ENCODE data around the gene MRFAP1. TPM values are rescaled to one million over a fixed set of nuclear protein-coding genes. Genes with fewer than 3 reads are reported as not detected.
A peak's percentile ranks its signal among the peaks of the same experiment; 100 is the strongest.

Gene MRFAP1
- polyA plus RNA-seq, 3 donors, result 72.1 to 180 (median 171) TPM

DNA sequence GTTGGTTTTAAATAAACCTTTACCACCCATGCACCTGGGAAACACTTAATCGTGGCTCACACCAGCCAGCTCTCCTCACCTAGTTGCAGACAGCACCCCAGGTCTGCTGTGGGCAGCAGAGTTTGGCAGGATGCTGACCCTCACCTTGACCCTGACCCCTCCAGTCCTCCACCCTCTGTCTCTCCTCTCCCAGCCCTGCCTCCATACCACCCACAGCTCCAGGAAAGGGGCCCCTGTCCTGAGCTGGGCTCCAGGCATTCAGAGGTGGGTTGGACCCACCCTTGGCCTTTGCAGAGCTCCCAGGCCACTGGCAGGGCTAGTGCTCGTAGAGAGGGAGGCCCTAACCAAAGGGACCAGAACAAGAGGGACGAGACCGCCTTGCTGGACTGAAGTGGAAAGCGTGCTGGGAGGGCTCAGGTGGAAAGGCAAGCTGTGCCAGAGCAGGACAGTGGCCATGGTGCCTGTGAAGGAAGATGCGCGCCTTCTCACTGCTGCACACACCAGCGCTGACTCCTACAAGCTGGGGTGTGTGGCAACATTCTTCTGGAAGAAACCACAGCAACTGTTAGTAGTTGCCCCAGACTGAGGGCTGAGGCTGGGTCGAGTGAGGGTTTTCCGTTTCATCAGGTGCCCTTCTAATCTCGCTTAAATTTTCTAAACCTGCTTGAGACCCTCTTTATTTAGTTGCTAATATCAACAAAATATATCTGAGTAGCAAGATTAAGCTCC lies 42.5 kb downstream of the MRFAP1 start:
- Histone ChIP-seq H3K9me3 (replicated peaks in 1 of 2; ENCODE audit: control insufficient read depth in 1 of 2, insufficient read depth in 1 of 2, low read length in 2 of 2) (peaks cover 0 to 5% of the 10 kb centered on the region in 2 donors), H3K4me3 (replicated peaks in 1 of 3; ENCODE audit: low read depth in 2 of 3, low read length in 3 of 3) (no peak overlapping the region), H3K27ac (ENCODE audit: low read depth in 1 of 2, low read length in 2 of 2) (no peak overlapping the region), H3K36me3 (replicated peaks in 1 of 2; ENCODE audit: control insufficient read depth in 1 of 2, insufficient read depth in 2 of 2, low read length in 2 of 2) (no peaks in the 10 kb centered on the region), H3K9ac (ENCODE audit: insufficient read depth, low read length, poor library complexity, severe bottlenecking) (peak overlapping the region; percentile 34), H3K27me3 (ENCODE audit: control insufficient read depth in 2 of 2, insufficient read depth in 2 of 2, low read length in 2 of 2) (no peaks in the 10 kb centered on the region), H3K4me1 (ENCODE audit: control insufficient read depth in 1 of 2, insufficient read depth in 2 of 2, low read length in 2 of 2) (peaks cover 0 to 5% of the 10 kb centered on the region in 2 donors), H2AFZ (ENCODE audit: insufficient read depth, low read depth, low read length, poor library complexity, severe bottlenecking) (no peak overlapping the region), H3K4me2 (replicated peaks; ENCODE audit: extremely low read depth, low read length, poor library complexity, severe bottlenecking) (no peak overlapping the region), H3K79me2 (ENCODE audit: insufficient read depth, low read length) (no peaks in the 10 kb centered on the region), H4K20me1 (ENCODE audit: insufficient read depth, low read length) (no peaks in the 10 kb centered on the region)
- H3K4me1 Mint-ChIP-seq, result peaks cover 6% of the 10 kb centered on the region
- H3K27me3 Mint-ChIP-seq (ENCODE audit: low read depth in 3 of 3), result peaks cover 0 to 5% (median 2%) of the 10 kb centered on the region in 3 donors
- WGBS (ENCODE audit: insufficient coverage), result 50% methylated on average over 6 of the region's 11 CpGs
- H3K36me3 Mint-ChIP-seq, result peaks cover 5 to 9% of the 10 kb centered on the region in 2 donors
- H3K9me3 Mint-ChIP-seq, result peaks cover 7 to 25% (median 13%) of the 10 kb centered on the region in 7 donors
- H3K4me3 Mint-ChIP-seq, result no peak overlapping the region
- no peak for DNase-seq
- H3K27ac Mint-ChIP-seq, result peak overlapping the region in 1 of 7 donors; percentile 23
- TF ChIP-seq, protein P1, sequence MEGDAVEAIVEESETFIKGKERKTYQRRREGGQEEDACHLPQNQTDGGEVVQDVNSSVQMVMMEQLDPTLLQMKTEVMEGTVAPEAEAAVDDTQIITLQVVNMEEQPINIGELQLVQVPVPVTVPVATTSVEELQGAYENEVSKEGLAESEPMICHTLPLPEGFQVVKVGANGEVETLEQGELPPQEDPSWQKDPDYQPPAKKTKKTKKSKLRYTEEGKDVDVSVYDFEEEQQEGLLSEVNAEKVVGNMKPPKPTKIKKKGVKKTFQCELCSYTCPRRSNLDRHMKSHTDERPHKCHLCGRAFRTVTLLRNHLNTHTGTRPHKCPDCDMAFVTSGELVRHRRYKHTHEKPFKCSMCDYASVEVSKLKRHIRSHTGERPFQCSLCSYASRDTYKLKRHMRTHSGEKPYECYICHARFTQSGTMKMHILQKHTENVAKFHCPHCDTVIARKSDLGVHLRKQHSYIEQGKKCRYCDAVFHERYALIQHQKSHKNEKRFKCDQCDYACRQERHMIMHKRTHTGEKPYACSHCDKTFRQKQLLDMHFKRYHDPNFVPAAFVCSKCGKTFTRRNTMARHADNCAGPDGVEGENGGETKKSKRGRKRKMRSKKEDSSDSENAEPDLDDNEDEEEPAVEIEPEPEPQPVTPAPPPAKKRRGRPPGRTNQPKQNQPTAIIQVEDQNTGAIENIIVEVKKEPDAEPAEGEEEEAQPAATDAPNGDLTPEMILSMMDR (IDR thresholded peaks at IDR 0.05), result no peak
- intact Hi-C loops (cut with micrococcal nuclease), result no loop called here

GRCh38 chr4:6684656-6685055 lies 44.2 kb downstream of the MRFAP1 start:
- Mint-ChIP-seq H3K4me1 (peaks cover 20% of the 10 kb centered on the region), H3K9me3 (peaks cover 7 to 19% (median 9%) of the 10 kb centered on the region in 7 donors), H3K27ac (no peak overlapping the region), H3K4me3 (no peak overlapping the region), H3K27me3 (ENCODE audit: low read depth in 3 of 3) (peaks cover 0 to 9% (median 5%) of the 10 kb centered on the region in 3 donors), H3K36me3 (peaks cover 3 to 5% of the 10 kb centered on the region in 2 donors)
- over 99% methylated on average over 11 of the region's 11 CpGs for WGBS (ENCODE audit: insufficient coverage)
- H3K4me2 ChIP-seq (replicated peaks; ENCODE audit: extremely low read depth, low read length, poor library complexity, severe bottlenecking), result no peak overlapping the region
- H2AFZ ChIP-seq (ENCODE audit: insufficient read depth, low read depth, low read length, poor library complexity, severe bottlenecking), result no peak overlapping the region
- peaks cover 0 to 5% of the 10 kb centered on the region in 2 donors for H3K9me3 ChIP-seq (replicated peaks in 1 of 2; ENCODE audit: control insufficient read depth in 1 of 2, insufficient read depth in 1 of 2, low read length in 2 of 2)
- no peak overlapping the region for H3K4me3 ChIP-seq (replicated peaks in 1 of 3; ENCODE audit: low read depth in 2 of 3, low read length in 3 of 3)
- no peak overlapping the region for H3K9ac ChIP-seq (ENCODE audit: insufficient read depth, low read length, poor library complexity, severe bottlenecking)
- no peaks in the 10 kb centered on the region for H3K36me3 ChIP-seq (replicated peaks in 1 of 2; ENCODE audit: control insufficient read depth in 1 of 2, insufficient read depth in 2 of 2, low read length in 2 of 2)
- no peak for DNase-seq
- peaks cover 12 to 16% of the 10 kb centered on the region in 2 donors for H3K4me1 ChIP-seq (ENCODE audit: control insufficient read depth in 1 of 2, insufficient read depth in 2 of 2, low read length in 2 of 2)
- TF ChIP-seq, protein P1 (IDR thresholded peaks at IDR 0.05), result no peak
- intact Hi-C loops (cut with micrococcal nuclease), result no loop called here
- H3K27me3 ChIP-seq (ENCODE audit: control insufficient read depth in 2 of 2, insufficient read depth in 2 of 2, low read length in 2 of 2), result no peaks in the 10 kb centered on the region
- H3K27ac ChIP-seq (ENCODE audit: low read depth in 1 of 2, low read length in 2 of 2), result no peak overlapping the region
- no peaks in the 10 kb centered on the region for H4K20me1 ChIP-seq (ENCODE audit: insufficient read depth, low read length)
- H3K79me2 ChIP-seq (ENCODE audit: insufficient read depth, low read length), result no peaks in the 10 kb centered on the region

Measured in CD14-positive monocyte (primary cell).